Heart left ventricle (tissue), 13 donors: Measurements from ENCODE around the gene UBAP1L.

Source experiments
- POLR2A ChIP-seq, 2 donors: fragments of 450-650 bp; IDR thresholded peaks; one replicate each; pipeline ENCODE4 v1.6.1; 2017; ENCODE audit warnings: antibody characterized with exemption in 2 of 2, mild to moderate bottlenecking in 2 of 2, moderate library complexity in 2 of 2
- TF ChIP-seq, protein P1 (sequence below), 12 donors: fragments of 200-600 bp; sonication (generic) in 4 of 12; IDR thresholded peaks; one replicate each; pipeline versions ENCODE4 v1.5.0 to v1.8.0; 2018 to 2022; ENCODE audit warnings: antibody characterized with exemption in 12 of 12, mild to moderate bottlenecking in 5 of 12
- donor health status: ischemic (EF 13 %, LVEDD 7.1; RV severe dilation, severe dysfunction).
- donor health status: DM: no; HTN: yes; CAD: no.
- donor health status: DM: no; HTN: no; CAD: no.
- donor health status: ischemic (EF 25% LVEDD 6.9; RV normal size, moderate dysfunction).
- donor health status: ischemic (EF 25% LVEDD 5.7; RV mildly dilated, moderate dysfunction).
- donor health status: ischemic (EF 35%, LVEDD 5.7; RV mildly dilated, moderate dysfunction).
- donor health status: nonischemic (EF 11% LVEDD 7.7; RV severe dilation, severe dysfunction).
- donor health status: DM: yes; HTN: yes; CAD: no.
- donor health status: PGD.
- donor health status: ischemic (EF 29% LVEDD 5.4; RV normal size, mild dysfunction).
- donor health status: nonischemic (EF 23%, LVEDD 6.1; RV moderate dilation, normal function).

DNA sequence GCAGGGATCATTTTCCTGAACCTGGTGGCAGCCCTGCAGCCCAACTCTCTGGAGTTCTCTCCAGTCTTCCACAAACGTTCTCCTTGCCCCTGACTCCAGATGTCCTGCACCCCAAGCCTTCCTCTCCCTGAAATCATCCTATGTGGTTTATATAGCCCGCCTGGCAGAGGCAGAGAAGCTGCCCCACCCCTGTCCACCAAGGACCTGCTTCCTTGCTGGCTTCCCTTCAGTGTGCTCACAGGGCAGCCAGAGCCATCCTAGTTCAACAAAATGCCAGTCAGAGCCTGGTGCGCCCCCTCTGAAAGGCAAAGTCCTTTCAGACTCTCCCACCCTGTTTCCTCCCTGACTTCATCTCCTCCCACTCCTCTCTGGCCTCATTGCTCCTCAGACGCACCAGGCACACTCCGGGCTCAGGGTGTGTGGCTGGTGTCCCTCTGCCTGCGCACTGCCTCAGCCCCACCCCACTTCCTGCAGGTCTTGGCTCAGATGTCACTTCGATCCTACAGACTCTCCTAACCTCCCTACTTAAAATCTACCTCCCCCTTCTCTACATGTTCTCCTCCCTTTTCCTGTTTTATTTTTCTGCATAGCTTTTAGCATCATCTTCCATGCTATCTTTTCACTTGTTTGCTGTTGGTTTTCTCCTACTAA, 32.6 kb downstream of the UBAP1L start:
- TF ChIP-seq, protein P1, sequence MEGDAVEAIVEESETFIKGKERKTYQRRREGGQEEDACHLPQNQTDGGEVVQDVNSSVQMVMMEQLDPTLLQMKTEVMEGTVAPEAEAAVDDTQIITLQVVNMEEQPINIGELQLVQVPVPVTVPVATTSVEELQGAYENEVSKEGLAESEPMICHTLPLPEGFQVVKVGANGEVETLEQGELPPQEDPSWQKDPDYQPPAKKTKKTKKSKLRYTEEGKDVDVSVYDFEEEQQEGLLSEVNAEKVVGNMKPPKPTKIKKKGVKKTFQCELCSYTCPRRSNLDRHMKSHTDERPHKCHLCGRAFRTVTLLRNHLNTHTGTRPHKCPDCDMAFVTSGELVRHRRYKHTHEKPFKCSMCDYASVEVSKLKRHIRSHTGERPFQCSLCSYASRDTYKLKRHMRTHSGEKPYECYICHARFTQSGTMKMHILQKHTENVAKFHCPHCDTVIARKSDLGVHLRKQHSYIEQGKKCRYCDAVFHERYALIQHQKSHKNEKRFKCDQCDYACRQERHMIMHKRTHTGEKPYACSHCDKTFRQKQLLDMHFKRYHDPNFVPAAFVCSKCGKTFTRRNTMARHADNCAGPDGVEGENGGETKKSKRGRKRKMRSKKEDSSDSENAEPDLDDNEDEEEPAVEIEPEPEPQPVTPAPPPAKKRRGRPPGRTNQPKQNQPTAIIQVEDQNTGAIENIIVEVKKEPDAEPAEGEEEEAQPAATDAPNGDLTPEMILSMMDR (IDR thresholded peaks at IDR 0.05): no peak
- TF ChIP-seq POLR2A (IDR thresholded peaks at IDR 0.05): no peak
